Measurements from ENCODE around the gene KIF7.

DNA sequence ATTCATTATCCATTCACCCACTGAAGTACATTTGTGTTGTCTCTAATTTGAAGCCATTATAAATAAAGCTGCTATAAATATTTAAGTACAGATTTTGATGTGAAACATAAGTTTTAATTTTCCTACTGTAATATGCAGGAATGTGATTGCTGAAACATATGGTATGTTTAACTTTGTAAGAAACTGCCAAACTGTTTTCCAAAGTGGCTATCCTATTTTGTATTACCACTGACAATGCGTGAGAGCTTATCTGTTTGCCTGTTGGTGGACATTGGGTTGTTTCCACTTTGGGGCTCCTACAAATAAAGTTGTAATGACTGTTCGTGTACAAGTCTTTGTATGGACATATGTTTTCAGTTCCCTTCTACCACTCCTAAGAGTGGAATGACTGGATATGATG, 37.8 kb upstream of the KIF7 start:
- TF ChIP-seq CTCF (IDR thresholded peaks at IDR 0.05) (no peak), POLR2A (IDR thresholded peaks at IDR 0.05) (no peak)

Measured in breast epithelium (tissue), 3 donors.